Erythroblast (primary cell): ENCODE data around the gene CDC42BPA.

Experiments
- GATA1 ChIP-seq: IDR thresholded peaks from 2 replicates; pipeline ENCODE4 v1.6.1; 2011; ENCODE audit warnings: low read depth, mild to moderate bottlenecking, control low read depth, low read length, moderate library complexity
- POLR2A ChIP-seq: IDR thresholded peaks from 2 replicates; pipeline ENCODE4 v1.6.1; 2011; ENCODE audit warnings: mild to moderate bottlenecking, low read length

- no peak for TF ChIP-seq POLR2A
- no peak for TF ChIP-seq GATA1
These were observed 156.8 kb downstream of the CDC42BPA start for GRCh38 chr1:227161470-227161869.
